Spinal cord (tissue), 10 donors: Measurements from ENCODE around the gene ATP6V0B. TPM values are rescaled to one million over a fixed set of nuclear protein-coding genes. Genes with fewer than 3 reads are reported as not detected.

Experiments used
- DNase-seq, 6 donors: peaks; one replicate each; pipeline versions ENCODE4 v3.0.0 to v3.0.0-alpha.2; 2013 to 2015; ENCODE audit warnings: low spot score in 6 of 6, low read depth in 4 of 6
- H3K27ac ChIP-seq: one replicate; pipeline ENCODE4 v1.5.1; 2013; ENCODE audit warnings: low read depth, low read length, control low read depth
- H3K27me3 ChIP-seq: one replicate; pipeline ENCODE4 v1.6.1; 2013; ENCODE audit warnings: low read length; ENCODE audit not compliant: control insufficient read depth, insufficient read depth
- H3K36me3 ChIP-seq: one replicate; pipeline ENCODE4 v1.6.1; 2013; ENCODE audit warnings: low read length; ENCODE audit not compliant: control insufficient read depth, insufficient read depth
- H3K4me1 ChIP-seq: one replicate; pipeline ENCODE4 v1.6.1; 2013; ENCODE audit warnings: low read length; ENCODE audit not compliant: control insufficient read depth, insufficient read depth
- H3K4me3 ChIP-seq: one replicate; pipeline ENCODE4 v1.5.1; 2013; ENCODE audit warnings: low read depth, low read length, control low read depth
- H3K9me3 ChIP-seq: one replicate; pipeline ENCODE4 v1.6.1; 2013; ENCODE audit warnings: low read length; ENCODE audit not compliant: control insufficient read depth, insufficient read depth
- WGBS: methylation state at CpG from one replicate; pipeline ENCODE4 v1.1.5; 2013; ENCODE audit warnings: missing lambda C conversion rate; ENCODE audit not compliant: insufficient coverage; 5-methylcytosine and 5-hydroxymethylcytosine counted together
- polyA plus RNA-seq, 2 donors: library from polyadenylated mRNA; unstranded; fragments of 120-200 nt; gene quantifications; one replicate each; pipeline ENCODE4 v1.2.1, GENCODE V29; 2013; ENCODE audit not compliant: insufficient read length in 2 of 2
- total RNA-seq, 2 donors: library from RNA; depleted of rRNA in 1 of 2; stranded (reverse); fragments of 120-200 nt in 1 of 2; fragments of >200 nt in 1 of 2; gene quantifications; one replicate each; pipeline versions ENCODE4 v1.2.3 to v1.2.4, GENCODE V29; 2013 to 2014
- donor health status: healthy.

Gene ATP6V0B
- total and polyA plus RNA-seq, 4 donors = 170 to 264 (median 198) TPM

DNA sequence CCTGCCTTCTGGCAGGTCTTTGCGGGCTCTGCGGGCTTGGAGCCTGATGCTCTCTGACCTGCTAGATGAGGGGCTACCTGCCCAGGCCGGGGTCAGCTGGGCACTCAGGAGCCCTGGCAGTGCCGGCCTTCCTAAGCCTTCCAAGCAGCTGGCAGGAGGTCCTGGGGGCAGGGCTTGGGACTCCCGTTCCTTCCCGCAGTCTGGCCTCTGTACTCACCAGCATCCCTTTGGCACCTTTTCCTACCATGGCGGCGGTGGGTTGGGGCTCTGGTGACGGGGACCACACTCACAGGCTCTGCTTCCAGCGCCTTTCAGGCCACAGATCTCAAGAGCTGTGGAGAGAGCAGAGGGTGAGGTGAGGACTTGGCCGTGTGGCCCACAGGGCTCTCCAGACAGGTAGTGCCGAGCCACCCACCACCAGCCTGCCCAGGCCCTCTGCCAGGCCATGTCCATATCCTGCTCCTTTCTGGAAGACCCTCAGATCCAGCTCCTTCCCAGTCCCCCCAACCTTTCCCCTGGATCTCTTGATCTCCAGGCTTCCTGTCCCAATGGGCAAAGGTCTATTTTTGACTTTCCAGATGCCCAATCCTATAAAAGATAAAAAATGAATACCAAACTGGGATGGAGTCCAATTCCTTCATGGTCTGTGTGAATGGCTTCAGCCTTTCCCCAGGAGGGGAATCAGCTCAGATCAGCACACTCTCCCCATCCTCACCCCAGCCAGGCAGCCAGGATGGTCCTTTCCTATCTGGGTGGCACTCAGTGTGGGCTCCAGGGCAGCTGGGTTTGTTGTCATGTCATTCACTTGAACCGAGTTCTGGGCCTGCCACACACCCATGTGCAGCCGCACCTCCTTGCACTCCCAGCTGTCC, 49.5 kb downstream of the ATP6V0B start:
- Histone ChIP-seq H3K27me3 (no peaks in the 10 kb centered on the region), H3K4me3 (no peak overlapping the region), H3K36me3 (peaks cover 59% of the 10 kb centered on the region), H3K4me1 (peaks cover 44% of the 10 kb centered on the region), H3K9me3 (no peaks in the 10 kb centered on the region), H3K27ac (no peak overlapping the region)
- 83% methylated on average over 13 of the region's 14 CpGs for WGBS
- DNase-seq = no peak

DNA sequence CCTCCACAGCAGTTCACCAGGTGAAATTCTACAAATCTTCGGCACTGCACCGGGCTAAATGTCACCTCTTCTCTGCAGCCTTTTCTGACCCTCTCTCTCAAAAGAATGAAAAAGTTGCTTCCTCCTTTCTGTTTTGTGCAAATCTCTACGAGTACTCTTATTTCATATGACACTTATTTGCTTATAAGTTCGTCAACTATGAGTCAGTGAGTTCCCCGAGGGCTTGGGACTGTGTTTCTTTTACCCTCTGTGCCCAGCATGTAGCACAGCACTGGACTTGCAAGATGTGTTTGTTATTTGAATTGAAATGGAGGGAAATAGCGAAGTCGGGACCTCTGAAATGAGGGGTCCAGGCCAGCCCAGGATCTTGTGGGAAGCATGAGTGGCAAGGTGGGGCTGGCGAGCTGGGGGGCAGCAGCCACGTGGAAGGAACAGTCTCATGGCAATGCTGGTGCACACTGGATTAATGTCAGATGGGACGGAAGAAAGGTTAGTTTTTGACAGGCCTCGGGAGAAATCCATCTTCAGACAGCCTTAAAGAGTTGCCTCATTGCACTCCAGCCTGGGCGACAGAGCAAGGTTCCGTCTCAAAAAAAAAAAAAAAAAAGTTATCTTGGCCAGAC, 50.3 kb downstream of the ATP6V0B start:
- no peak overlapping the region for H3K4me3 ChIP-seq
- no peak overlapping the region for H3K27ac ChIP-seq
- peaks cover 42% of the 10 kb centered on the region for H3K4me1 ChIP-seq
- no peaks in the 10 kb centered on the region for H3K9me3 ChIP-seq
- no peaks in the 10 kb centered on the region for H3K27me3 ChIP-seq
- peaks cover 52% of the 10 kb centered on the region for H3K36me3 ChIP-seq
- no peak for DNase-seq
- WGBS = 94% methylated on average over 12 of the region's 13 CpGs

DNA sequence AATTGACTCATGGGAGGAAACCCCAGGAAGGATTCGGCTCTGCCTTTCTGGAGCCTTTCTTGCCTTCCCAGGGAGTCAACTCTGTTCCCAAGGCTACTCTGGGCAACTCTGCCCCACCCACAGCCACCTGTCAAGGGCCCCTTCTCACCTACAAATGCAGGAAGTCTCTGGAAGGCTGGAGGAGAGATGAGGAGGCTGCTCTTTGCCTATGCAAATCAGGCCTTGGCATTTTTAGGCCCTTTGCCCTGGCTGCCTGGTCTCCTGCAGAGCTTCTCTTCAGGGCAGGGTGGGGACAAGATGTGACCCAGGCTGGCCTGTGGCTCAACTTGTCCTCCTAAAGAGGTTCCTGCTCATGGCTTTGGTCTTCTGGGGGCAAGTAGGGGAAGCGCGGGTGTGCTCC, 51.1 kb downstream of the ATP6V0B start:
- Histone ChIP-seq H3K27me3 (no peaks in the 10 kb centered on the region), H3K27ac (no peak overlapping the region), H3K4me3 (no peak overlapping the region), H3K9me3 (no peaks in the 10 kb centered on the region), H3K4me1 (peaks cover 34% of the 10 kb centered on the region), H3K36me3 (peaks cover 46% of the 10 kb centered on the region)
- WGBS = 40% methylated on average over 1 of the region's 3 CpGs
- DNase-seq = no peak

DNA sequence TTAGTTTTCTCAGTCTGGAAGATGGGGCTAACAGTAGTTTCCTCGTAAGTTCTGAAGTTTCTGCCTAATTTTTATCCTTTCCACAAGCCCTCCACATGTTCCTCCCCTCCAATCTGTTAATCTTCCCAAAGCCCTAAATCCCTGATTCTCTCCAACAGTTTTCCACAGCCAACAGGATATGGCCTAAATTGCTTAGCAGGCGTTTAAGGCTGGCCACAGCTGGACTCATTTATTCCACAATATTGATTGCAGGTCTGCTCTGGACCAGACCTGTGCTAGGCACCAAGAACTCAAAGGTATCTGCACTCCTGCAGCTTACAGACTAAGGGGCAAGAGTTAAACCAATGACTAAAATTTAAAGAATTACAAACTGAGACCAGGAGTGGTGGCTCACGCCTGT, 52.6 kb downstream of the ATP6V0B start:
- H3K27ac ChIP-seq = no peak overlapping the region

More for the DNA sequence above, 52.6 kb downstream of the ATP6V0B start:
- DNase-seq = no peak
- Histone ChIP-seq H3K9me3 (no peaks in the 10 kb centered on the region), H3K27me3 (no peaks in the 10 kb centered on the region), H3K4me3 (no peak overlapping the region), H3K36me3 (peaks cover 31% of the 10 kb centered on the region), H3K4me1 (peaks cover 32% of the 10 kb centered on the region)
- 98% methylated on average over 3 of the region's 3 CpGs for WGBS

Other genes with a start within 250 kb of the ATP6V0B start
- under 1 TPM in 1 of 2 donors, not detected in 1; 0.61 TPM for gene ARTN, start 41.2 kb upstream of the ATP6V0B start, total RNA-seq
- gene ARTN, start 41.2 kb upstream of the ATP6V0B start, polyA plus RNA-seq = 1 to 10 TPM; 1.9 to 3.2 TPM
- gene IPO13, start 28.0 kb upstream of the ATP6V0B start, total RNA-seq = 10 to 100 TPM; 22.6 to 37.1 TPM
- 10 to 100 TPM; 68.6 to 73.2 TPM for gene IPO13, start 28.0 kb upstream of the ATP6V0B start, polyA plus RNA-seq
- gene DPH2, start 5.0 kb upstream of the ATP6V0B start, total RNA-seq = 10 to 100 TPM; 14.3 to 15.4 TPM
- 10 to 100 TPM; 23.0 to 27.4 TPM for gene DPH2, start 5.0 kb upstream of the ATP6V0B start, polyA plus RNA-seq
- gene B4GALT2, start 4.2 kb downstream of the ATP6V0B start, total RNA-seq = 10 to 100 TPM; 34.8 to 85.7 TPM
- gene B4GALT2, start 4.2 kb downstream of the ATP6V0B start, polyA plus RNA-seq = 100 to 1,000 TPM; 134 to 139 TPM
- 10 to 100 TPM in 1 of 2 donors, 1 to 10 TPM in 1; 5.4 to 12.4 TPM for gene CCDC24, start 16.6 kb downstream of the ATP6V0B start, total RNA-seq
- 10 to 100 TPM; 18.2 to 25.6 TPM for gene CCDC24, start 16.6 kb downstream of the ATP6V0B start, polyA plus RNA-seq
- gene SLC6A9, start 56.5 kb downstream of the ATP6V0B start, total RNA-seq = 10 to 100 TPM; 21.9 to 22.3 TPM
- 100 to 1,000 TPM; 127 to 143 TPM for gene SLC6A9, start 56.5 kb downstream of the ATP6V0B start, polyA plus RNA-seq
- under 1 TPM; 0.17 to 0.69 TPM for gene KLF17, start 143.9 kb downstream of the ATP6V0B start, total RNA-seq
- gene KLF17, start 143.9 kb downstream of the ATP6V0B start, polyA plus RNA-seq = under 1 TPM; 0.22 to 0.36 TPM
- gene KLF18, start 166.7 kb downstream of the ATP6V0B start, total RNA-seq = not detected
- gene KLF18, start 166.7 kb downstream of the ATP6V0B start, polyA plus RNA-seq = not detected
- gene DMAP1, start 238.5 kb downstream of the ATP6V0B start, total RNA-seq = 10 to 100 TPM; 22.8 to 27.2 TPM
- gene DMAP1, start 238.5 kb downstream of the ATP6V0B start, polyA plus RNA-seq = 10 to 100 TPM; 63.6 to 78.5 TPM